Chondrocyte (in vitro differentiated cells): ENCODE data around the gene GIMAP2. TPM values are rescaled to one million over a fixed set of nuclear protein-coding genes. Genes with fewer than 3 reads are reported as not detected.

Source experiments
- DNase-seq: peaks from one replicate; pipeline ENCODE4 v3.0.0; 2021; ENCODE audit warnings: mixed read lengths, low spot score
- H3K27ac Mint-ChIP-seq: one replicate; pipeline ENCODE4 v1.8.0; 2021; ENCODE audit warnings: mild to moderate bottlenecking, moderate library complexity, mixed read lengths; ENCODE audit not compliant: unreplicated experiment
- H3K27me3 Mint-ChIP-seq: 2 replicates; pipeline ENCODE4 v1.8.0; 2021; ENCODE audit warnings: low read depth, mixed read lengths
- H3K36me3 Mint-ChIP-seq: 2 replicates; pipeline ENCODE4 v1.8.0; 2021; ENCODE audit warnings: low read depth, mixed read lengths
- H3K4me1 Mint-ChIP-seq: 2 replicates; pipeline ENCODE4 v1.8.0; 2021; ENCODE audit warnings: low read depth, mild to moderate bottlenecking, mixed read lengths
- H3K4me3 Mint-ChIP-seq: one replicate; pipeline ENCODE4 v1.8.0; 2021; ENCODE audit warnings: mild to moderate bottlenecking, moderate library complexity, mixed read lengths; ENCODE audit not compliant: unreplicated experiment
- H3K9me3 Mint-ChIP-seq: 2 replicates; pipeline ENCODE4 v1.8.0; 2021; ENCODE audit warnings: low read depth, mixed read lengths
- total RNA-seq: library from RNA; stranded (reverse); gene quantifications from 3 replicates; pipeline ENCODE4 v1.2.1, GENCODE V29; 2021
- TF ChIP-seq, protein P1 (sequence below): fragments of 200-600 bp; sonication (generic); IDR thresholded peaks from 2 replicates; pipeline ENCODE4 v1.5.0; 2021; ENCODE audit warnings: antibody characterized with exemption, mild to moderate bottlenecking, moderate library complexity

Gene GIMAP2
- total RNA-seq, 1 donor from 2014 or later, result not detected

DNA sequence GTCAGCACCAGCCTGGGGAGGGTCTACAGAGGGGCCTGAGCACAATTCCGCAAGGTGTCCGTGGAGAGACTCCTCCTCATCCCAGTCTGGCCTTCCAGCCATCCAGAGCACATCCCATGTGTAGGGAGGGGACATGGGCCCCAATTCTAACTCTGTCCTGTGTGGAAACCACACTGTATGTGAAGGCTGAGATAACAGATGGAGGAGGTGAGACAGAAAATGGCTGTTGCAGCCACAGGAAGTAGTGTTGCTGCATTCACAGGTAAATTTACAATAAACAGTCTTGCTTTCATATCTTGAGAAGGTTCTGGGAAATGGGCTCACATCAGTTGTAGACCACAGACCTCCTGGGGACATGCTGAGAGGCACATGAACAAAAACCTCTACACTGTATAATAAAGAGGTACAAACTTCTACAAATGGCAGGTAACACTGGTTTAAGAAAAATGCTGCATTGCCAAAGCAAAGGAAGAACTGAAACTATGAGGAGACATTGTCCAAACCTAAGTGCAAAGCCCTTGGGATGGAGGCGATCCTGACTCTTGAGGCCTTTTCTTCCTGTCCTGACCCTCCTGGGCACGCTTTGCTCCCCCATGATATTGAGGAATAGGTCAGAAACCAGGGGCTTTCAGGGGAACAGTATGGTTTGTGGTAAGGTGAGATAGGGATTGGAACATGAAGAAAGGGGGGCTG lies 21.6 kb upstream of the GIMAP2 start:
- H3K4me3 Mint-ChIP-seq, result no peak overlapping the region
- H3K27ac Mint-ChIP-seq, result no peak overlapping the region
- H3K36me3 Mint-ChIP-seq, result peaks cover under 1% of the 10 kb centered on the region
- TF ChIP-seq, protein P1, sequence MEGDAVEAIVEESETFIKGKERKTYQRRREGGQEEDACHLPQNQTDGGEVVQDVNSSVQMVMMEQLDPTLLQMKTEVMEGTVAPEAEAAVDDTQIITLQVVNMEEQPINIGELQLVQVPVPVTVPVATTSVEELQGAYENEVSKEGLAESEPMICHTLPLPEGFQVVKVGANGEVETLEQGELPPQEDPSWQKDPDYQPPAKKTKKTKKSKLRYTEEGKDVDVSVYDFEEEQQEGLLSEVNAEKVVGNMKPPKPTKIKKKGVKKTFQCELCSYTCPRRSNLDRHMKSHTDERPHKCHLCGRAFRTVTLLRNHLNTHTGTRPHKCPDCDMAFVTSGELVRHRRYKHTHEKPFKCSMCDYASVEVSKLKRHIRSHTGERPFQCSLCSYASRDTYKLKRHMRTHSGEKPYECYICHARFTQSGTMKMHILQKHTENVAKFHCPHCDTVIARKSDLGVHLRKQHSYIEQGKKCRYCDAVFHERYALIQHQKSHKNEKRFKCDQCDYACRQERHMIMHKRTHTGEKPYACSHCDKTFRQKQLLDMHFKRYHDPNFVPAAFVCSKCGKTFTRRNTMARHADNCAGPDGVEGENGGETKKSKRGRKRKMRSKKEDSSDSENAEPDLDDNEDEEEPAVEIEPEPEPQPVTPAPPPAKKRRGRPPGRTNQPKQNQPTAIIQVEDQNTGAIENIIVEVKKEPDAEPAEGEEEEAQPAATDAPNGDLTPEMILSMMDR, result no peak
- H3K9me3 Mint-ChIP-seq, result peaks cover 8% of the 10 kb centered on the region
- H3K4me1 Mint-ChIP-seq, result no peaks in the 10 kb centered on the region
- H3K27me3 Mint-ChIP-seq, result no peaks in the 10 kb centered on the region
- no peak for DNase-seq

DNA sequence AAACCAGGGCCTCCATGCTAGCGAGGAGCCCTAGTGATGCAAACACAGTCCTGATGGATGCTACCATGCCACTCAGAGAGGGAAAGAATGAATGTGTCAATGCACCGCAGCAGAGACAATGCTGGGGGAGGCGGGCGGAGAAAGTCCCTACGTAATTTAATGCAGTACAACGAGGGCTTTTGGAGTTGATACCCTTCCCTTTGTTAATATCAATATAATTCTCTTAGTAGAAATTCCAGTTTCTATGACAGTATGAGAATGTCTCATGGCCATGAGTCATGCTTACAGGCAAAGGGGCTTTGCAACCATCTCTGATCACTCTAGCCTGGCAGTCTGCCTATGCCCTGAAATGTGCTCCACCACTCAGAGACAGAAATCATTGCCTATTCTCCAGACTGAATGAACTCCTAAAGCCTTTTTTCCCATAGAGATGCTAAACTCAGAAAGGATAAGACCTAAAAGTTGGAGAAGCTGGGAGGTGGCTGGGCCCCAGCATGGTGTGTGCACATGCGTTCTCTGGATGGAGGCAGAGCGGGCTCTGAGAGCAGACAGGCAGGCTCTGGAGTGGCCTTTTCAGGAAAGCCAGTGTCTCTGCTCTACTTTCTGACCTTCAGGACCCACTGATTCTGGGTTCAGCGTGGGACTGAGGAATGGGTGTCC lies 20.3 kb upstream of the GIMAP2 start:
- no peak for DNase-seq
- Mint-ChIP-seq H3K4me1 (no peaks in the 10 kb centered on the region), H3K27ac (no peak overlapping the region), H3K36me3 (peaks cover 2% of the 10 kb centered on the region), H3K4me3 (no peak overlapping the region), H3K27me3 (no peaks in the 10 kb centered on the region), H3K9me3 (peaks cover 12% of the 10 kb centered on the region)
- TF ChIP-seq, protein P1, result no peak

DNA sequence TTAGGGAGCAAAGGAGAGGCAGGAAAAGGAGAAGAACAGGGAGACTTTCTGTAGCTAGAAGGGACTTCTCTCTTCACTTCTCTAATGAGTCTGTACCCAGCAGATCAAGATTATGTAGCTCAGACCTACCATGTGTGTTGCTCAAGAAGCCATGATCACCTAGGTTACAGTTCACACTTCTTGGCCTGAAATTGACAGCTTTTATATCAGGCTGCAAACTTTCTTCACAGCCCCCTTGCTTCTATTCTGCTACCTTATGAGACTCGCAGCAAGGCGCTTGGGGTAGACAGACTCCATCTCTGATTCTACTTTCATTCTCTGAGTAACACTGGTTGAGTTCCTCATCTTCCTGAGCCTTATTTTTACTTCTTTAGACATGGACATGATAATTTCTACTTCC lies 19.6 kb upstream of the GIMAP2 start:
- H3K4me3 Mint-ChIP-seq, result no peak overlapping the region
- H3K36me3 Mint-ChIP-seq, result peaks cover 2% of the 10 kb centered on the region
- no peaks in the 10 kb centered on the region for H3K4me1 Mint-ChIP-seq
- TF ChIP-seq, protein P1, result no peak
- peaks cover 12% of the 10 kb centered on the region for H3K9me3 Mint-ChIP-seq
- no peaks in the 10 kb centered on the region for H3K27me3 Mint-ChIP-seq
- no peak overlapping the region for H3K27ac Mint-ChIP-seq
- DNase-seq, result no peak

DNA sequence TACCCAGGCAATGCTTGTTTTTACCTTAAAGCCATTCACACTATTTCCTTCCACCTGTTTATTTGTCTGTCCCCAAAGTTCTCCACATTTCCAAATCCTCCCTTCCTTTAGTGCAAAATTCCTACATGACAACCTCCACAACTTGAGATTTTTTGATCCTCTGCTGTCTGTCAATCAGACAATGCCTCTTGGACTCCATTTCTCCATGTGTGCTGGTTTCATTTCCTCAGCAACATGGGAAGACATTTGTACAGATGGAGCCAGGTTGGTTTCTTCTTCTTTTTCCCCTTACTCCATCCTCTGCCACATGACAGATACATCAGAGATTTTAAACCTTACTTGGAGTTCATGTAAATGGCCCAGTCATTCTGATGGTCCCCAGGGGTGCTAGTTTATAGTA lies 19.1 kb upstream of the GIMAP2 start:
- H3K36me3 Mint-ChIP-seq, result peaks cover 2% of the 10 kb centered on the region
- no peaks in the 10 kb centered on the region for H3K4me1 Mint-ChIP-seq
- TF ChIP-seq, protein P1, result no peak
- H3K9me3 Mint-ChIP-seq, result peaks cover 14% of the 10 kb centered on the region
- H3K27me3 Mint-ChIP-seq, result no peaks in the 10 kb centered on the region
- H3K4me3 Mint-ChIP-seq, result no peak overlapping the region
- H3K27ac Mint-ChIP-seq, result no peak overlapping the region
- DNase-seq, result no peak

DNA sequence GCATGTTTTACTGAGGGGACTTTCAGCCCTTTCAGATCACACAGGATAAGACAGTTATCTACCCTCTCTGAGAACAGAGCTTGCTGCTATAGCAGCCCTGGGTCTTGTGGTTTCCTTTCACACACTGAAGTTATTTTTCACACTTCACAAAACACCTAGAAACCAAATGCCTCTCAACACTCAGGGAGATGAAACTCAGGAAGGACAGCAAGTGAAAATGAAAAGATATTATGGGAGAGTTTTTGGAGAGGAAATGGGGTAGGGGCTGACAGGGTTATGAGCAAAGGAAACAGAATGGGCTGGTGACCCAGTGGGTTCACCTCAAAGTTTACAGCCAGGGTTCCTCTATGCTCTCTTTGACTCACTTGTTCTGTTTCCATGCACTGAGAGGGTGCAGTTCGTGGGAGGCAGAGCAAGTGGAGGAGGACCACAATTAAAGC lies 17.0 kb upstream of the GIMAP2 start:
- TF ChIP-seq, protein P1, result no peak
- DNase-seq, result no peak
- Mint-ChIP-seq H3K9me3 (peaks cover 19% of the 10 kb centered on the region), H3K27me3 (no peaks in the 10 kb centered on the region), H3K36me3 (peaks cover 2% of the 10 kb centered on the region), H3K27ac (no peak overlapping the region), H3K4me3 (no peak overlapping the region), H3K4me1 (no peaks in the 10 kb centered on the region)
